HEK293T (cell line): Measurements from ENCODE around the gene JAG2.

Source experiments
- CTCF ChIA-PET: fragments of 350-600 bp; formaldehyde crosslinking; extraction: SDS; loops from one replicate; lab custom pipeline; 2021; ENCODE audit warnings: antibody characterized with exemption, inconsistent platforms; lab: Yijun Ruan, JAX
- POLR2A ChIA-PET: fragments of 350-600 bp; formaldehyde crosslinking; extraction: SDS; loops from one replicate; lab custom pipeline; 2020; ENCODE audit warnings: antibody characterized with exemption, inconsistent platforms; lab: Yijun Ruan, JAX
- DNase-seq: peaks from one replicate; pipeline ENCODE4 v3.0.0; 2012; ENCODE audit warnings: mixed read lengths; ENCODE audit errors: extremely low spot score
- ARNT ChIP-seq: fragments of 450-650 bp; IDR thresholded peaks from 2 replicates; pipeline ENCODE4 v1.6.1; 2017; ENCODE audit warnings: mild to moderate bottlenecking
- BHLHE40 ChIP-seq: fragments of 450-650 bp; IDR thresholded peaks from 2 replicates; pipeline ENCODE4 v1.6.1; 2016; ENCODE audit warnings: mild to moderate bottlenecking, moderate library complexity, borderline replicate concordance
- CTBP1 ChIP-seq: fragments of 450-650 bp; IDR thresholded peaks from 2 replicates; pipeline ENCODE4 v1.6.1; 2016; ENCODE audit warnings: borderline replicate concordance
- ELF4 ChIP-seq: fragments of 450-650 bp; IDR thresholded peaks from 2 replicates; pipeline ENCODE4 v1.6.1; 2017; ENCODE audit warnings: antibody characterized with exemption
- FOXA1 ChIP-seq: fragments of 450-650 bp; IDR thresholded peaks from 2 replicates; pipeline ENCODE4 v1.6.1; 2016; ENCODE audit warnings: mild to moderate bottlenecking
- FOXK2 ChIP-seq: fragments of 450-650 bp; IDR thresholded peaks from 2 replicates; pipeline ENCODE4 v1.6.1; 2016; ENCODE audit warnings: mild to moderate bottlenecking
- FOXM1 ChIP-seq: fragments of 450-650 bp; IDR thresholded peaks from 2 replicates; pipeline ENCODE4 v1.6.1; 2017; ENCODE audit warnings: mild to moderate bottlenecking, borderline replicate concordance
- HDGF ChIP-seq: fragments of 450-650 bp; IDR thresholded peaks from 2 replicates; pipeline ENCODE4 v1.6.1; 2017; ENCODE audit warnings: antibody characterized with exemption, borderline replicate concordance
- L3MBTL2 ChIP-seq: fragments of 450-650 bp; conservative IDR thresholded peaks from 2 replicates; pipeline ENCODE4 v1.6.1; 2016; ENCODE audit warnings: mild to moderate bottlenecking
- LEF1 ChIP-seq: fragments of 450-650 bp; IDR thresholded peaks from 2 replicates; pipeline ENCODE4 v1.6.1; 2017; ENCODE audit warnings: mild to moderate bottlenecking, borderline replicate concordance
- NFRKB ChIP-seq: fragments of 450-650 bp; IDR thresholded peaks from 2 replicates; pipeline ENCODE4 v1.6.1; 2016; ENCODE audit warnings: mild to moderate bottlenecking, moderate library complexity
- SP1 ChIP-seq: fragments of 450-650 bp; IDR thresholded peaks from 2 replicates; pipeline ENCODE4 v1.6.1; 2017
- SUZ12 ChIP-seq: fragments of 450-650 bp; IDR thresholded peaks from 2 replicates; pipeline ENCODE4 v1.6.1; 2016; ENCODE audit warnings: mild to moderate bottlenecking
- TARDBP ChIP-seq: fragments of 450-650 bp; IDR thresholded peaks from 2 replicates; pipeline ENCODE4 v1.6.1; 2016
- ZNF384 ChIP-seq: fragments of 450-650 bp; IDR thresholded peaks from 2 replicates; pipeline ENCODE4 v1.6.1; 2016
- TF ChIP-seq, protein P1 (sequence below): fragments of 450-650 bp; IDR thresholded peaks from 2 replicates; pipeline ENCODE4 v1.6.1; 2016

The JAG2 gene

DNA sequence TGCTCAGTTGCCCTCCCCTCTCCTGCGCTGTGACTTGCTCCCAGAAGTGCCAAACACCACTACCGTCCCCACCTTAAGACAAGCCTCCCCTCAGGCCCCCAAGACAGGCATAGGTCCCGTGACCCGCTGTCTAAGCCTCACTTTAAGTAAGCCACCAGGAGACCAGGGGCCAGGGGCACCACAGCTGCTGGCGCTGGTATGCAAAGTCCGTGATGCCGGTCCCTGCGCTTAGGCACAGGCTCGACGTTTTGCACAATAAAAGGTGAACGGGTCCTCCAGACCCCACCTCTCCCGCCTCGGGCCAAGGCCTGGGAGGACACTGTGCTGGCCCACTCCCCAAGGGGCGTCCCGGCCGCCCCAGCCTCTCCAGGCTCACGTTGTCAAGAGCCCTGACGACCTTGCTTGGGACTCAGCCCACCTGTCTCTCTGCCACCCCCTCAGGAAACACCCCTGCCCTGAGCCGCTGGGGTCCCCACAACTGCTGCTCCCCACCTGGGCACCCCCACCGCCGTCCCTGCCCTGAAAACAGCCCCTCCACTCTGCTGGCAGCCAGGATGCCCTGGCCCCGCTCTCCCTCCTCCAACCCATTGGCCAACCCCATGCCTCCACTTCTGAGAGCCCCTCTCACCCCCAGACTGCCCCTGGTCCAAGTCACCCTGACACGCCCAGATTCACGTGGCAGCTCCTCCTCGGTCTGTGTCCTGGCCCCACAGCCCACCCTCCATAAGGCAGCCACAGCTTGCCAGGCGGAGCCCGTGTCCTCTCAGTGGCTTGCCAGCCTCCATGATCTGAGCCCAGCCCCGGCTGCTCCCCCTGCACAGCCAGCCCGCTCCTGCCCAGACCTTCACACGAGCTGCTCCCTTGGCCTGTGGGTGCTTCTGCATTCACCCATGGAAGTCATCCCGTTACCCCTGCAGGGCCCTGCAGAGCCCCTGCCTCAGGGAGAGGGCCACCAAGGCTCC, 11.9 kb downstream of the JAG2 start:
- DNase-seq: no peak
- TF ChIP-seq FOXM1 (no peak), NFRKB (no peak), L3MBTL2 (no peak), FOXA1 (no peak), ELF4 (no peak), CTBP1 (no peak), BHLHE40 (no peak), FOXK2 (no peak), LEF1 (no peak), ARNT (no peak), SUZ12 (no peak), ZNF384 (no peak), TARDBP (no peak)
- TF ChIP-seq, protein P1, sequence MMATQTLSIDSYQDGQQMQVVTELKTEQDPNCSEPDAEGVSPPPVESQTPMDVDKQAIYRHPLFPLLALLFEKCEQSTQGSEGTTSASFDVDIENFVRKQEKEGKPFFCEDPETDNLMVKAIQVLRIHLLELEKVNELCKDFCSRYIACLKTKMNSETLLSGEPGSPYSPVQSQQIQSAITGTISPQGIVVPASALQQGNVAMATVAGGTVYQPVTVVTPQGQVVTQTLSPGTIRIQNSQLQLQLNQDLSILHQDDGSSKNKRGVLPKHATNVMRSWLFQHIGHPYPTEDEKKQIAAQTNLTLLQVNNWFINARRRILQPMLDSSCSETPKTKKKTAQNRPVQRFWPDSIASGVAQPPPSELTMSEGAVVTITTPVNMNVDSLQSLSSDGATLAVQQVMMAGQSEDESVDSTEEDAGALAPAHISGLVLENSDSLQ: no peak
- POLR2A ChIA-PET: no interaction called here
- CTCF ChIA-PET: no interaction called here

DNA sequence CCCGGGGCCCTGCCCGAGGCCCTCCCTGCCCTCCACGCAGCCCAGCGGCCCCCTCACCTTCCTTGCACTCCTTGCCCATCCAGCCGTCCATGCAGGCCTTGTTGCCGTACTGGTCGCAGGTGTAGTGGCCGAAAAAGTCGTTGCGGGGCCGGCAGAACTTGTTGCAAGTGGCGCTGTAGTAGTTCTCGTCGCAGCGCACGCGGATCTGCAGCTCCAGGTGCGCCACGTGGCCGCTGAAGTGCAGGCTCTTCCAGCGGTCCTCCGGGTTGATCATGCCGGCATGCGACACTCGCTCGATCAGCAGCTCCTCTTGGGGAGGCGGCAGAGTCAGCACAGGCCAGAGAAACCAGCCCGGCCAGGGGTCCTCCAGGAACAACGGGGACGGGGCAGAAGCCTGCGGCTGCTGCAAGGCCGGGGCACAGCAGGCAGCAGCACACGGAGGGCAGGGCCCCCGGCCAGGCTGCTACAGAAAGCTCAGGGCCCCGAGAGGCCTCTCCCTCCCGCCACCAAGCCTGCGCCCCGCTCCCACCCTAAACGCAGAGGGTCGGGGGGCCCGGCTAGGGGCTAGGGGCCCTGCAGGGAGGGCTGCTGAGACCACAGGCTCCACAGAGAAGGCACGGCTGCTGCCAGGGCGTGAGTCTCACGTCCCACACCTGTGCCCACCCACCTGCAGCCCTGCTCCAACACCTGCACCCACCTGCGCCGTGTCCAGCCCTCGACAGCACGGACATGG, 12.7 kb downstream of the JAG2 start:
- no peak for DNase-seq

DNA sequence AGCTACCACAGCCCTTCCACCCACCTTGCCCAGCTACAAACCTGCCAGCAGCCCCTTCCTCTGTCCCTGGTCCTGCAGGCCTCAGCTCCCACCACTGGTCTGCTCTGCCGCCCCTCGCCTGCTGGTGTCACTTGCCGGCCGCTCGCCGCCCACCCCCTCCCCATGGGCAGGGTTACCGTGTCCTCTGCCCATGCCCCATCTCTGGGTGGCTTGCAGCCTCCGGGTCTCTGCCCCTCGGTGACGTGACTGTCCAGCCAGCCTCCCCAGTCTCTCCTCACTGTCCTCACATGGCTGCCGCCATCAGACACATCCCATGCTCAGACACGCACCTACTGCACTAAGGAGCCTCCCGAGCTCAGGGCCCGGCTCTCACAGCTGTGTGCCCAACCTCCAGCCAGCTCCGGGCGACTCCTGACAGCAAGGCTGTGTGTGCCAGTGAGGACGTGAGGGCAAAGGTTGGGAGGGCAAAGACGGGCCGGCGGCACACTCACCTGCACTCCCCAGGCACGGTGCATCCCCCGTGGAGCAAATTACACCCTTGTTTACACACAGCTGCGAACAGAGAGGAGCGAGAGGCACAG, 13.4 kb downstream of the JAG2 start:
- CTCF ChIA-PET: interaction anchor here (1.3 kb wide), 1 partner anchor 14 kb away, joined by 5 read pairs; no protein-coding TSS in a partner anchor
- TF ChIP-seq L3MBTL2: no peak
- TF ChIP-seq SUZ12: no peak
- POLR2A ChIA-PET: no interaction called here
- DNase-seq: no peak

More for the DNA sequence above, 12.7 kb downstream of the JAG2 start:
- POLR2A ChIA-PET: no interaction called here
- TF ChIP-seq SP1: no peak
- TF ChIP-seq LEF1: no peak
- TF ChIP-seq ELF4: no peak
- TF ChIP-seq FOXM1: no peak
- TF ChIP-seq, protein P1: no peak
- TF ChIP-seq BHLHE40: no peak
- TF ChIP-seq TARDBP: no peak
- CTCF ChIA-PET: interaction anchor here (1.3 kb wide), 1 partner anchor 14 kb away, joined by 5 read pairs; no protein-coding TSS in a partner anchor

DNA sequence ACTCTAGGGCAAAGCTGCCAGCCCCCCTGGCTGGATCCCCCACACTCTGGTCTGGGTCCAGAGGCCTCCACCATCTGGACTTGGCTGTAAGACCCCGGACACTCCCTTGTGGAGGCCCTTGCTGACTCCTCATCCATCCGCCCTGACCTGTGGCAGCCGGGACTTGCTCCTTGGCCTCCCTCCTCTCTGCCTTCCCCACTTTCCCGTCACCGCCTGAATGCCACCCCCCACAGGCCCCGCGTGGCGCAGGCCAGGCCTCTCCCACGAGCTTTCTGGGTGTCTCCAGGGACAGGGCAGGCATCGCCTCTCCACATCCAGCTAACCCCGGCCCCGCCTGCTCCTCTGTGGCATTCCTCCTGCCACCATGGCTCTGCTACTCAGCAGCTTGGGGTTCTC, 14.1 kb downstream of the JAG2 start:
- DNase-seq: no peak
- no peak for TF ChIP-seq NFRKB
- no peak for TF ChIP-seq LEF1
- TF ChIP-seq HDGF: no peak
- no peak for TF ChIP-seq CTBP1
- TF ChIP-seq L3MBTL2: no peak
- TF ChIP-seq BHLHE40: no peak
- TF ChIP-seq ELF4: no peak
- no peak for TF ChIP-seq SUZ12
- TF ChIP-seq SP1: no peak
- TF ChIP-seq ZNF384: no peak
- TF ChIP-seq TARDBP: no peak
- no peak for TF ChIP-seq FOXM1
- no peak for TF ChIP-seq FOXK2
- TF ChIP-seq ARNT: no peak
- ChIA-PET CTCF (interaction anchor here (0.9 kb wide), 1 partner anchor 9 kb away, joined by 3 read pairs; no protein-coding TSS in a partner anchor), POLR2A (no interaction called here)

DNA sequence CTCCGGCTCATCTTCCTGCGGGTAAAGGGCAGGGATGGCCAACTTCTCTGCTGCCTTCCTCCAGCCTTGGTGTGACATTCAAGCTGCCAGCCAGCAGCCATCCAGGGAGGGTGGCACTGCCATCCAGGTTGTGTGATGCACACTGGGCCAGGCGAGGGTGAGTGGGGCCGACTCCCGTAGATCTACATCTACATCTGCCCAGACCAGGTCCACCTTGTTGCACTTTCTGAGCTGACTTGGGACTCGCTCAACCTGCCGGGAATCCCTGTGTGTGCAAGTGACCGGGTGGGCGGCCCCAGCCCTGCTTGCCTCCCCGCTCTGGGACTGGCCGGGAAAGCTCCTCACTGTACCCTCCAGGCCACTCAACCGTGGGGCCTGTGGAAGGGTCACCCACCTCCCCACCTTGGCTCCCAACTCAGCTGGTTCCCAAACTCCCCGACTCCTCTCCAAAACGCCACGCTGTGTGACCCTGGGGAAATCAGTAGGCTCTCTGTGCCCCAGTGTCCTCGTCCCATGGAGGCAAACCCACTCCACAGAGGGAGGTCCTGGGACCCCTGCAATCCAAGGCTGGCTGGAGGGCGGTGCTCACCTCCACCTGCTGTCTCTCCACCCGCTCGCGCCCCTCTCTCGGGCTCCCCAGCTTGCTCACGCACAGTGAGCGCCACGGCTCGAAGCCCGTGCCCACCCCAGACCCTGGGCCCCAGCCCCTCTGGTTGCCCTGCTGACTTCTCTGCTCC, 14.7 kb downstream of the JAG2 start:
- CTCF ChIA-PET: interaction anchor here (0.9 kb wide), 1 partner anchor 10 kb away, joined by 3 read pairs; no protein-coding TSS in a partner anchor
- TF ChIP-seq ARNT (no peak), L3MBTL2 (no peak), LEF1 (no peak), FOXK2 (no peak), ELF4 (no peak), FOXA1 (no peak), TARDBP (no peak), HDGF (no peak), NFRKB (no peak), SP1 (no peak), FOXM1 (no peak), SUZ12 (no peak), CTBP1 (no peak), ZNF384 (no peak), BHLHE40 (no peak)
- TF ChIP-seq, protein P1: no peak
- no peak for DNase-seq
- POLR2A ChIA-PET: no interaction called here
